Adrenal gland (tissue), 5 donors: ENCODE data around the gene JAK3.

Experiments
- CTCF ChIP-seq, 6 experiments: fragments of 450-650 bp in 4 of 6; fragments of 200-600 bp in 2 of 6; sonication (generic) in 1 of 6; IDR thresholded peaks; 1 replicate in 5 of 6; 2 replicates in 1 of 6; pipeline versions ENCODE4 v1.5.1 to v1.8.0; 2016 to 2021; ENCODE audit warnings: antibody characterized with exemption in 6 of 6, mild to moderate bottlenecking in 2 of 6, moderate library complexity in 1 of 6
- POLR2A ChIP-seq, 2 donors: fragments of 450-650 bp; IDR thresholded peaks; one replicate each; pipeline ENCODE4 v1.6.1; 2017; ENCODE audit warnings: antibody characterized with exemption in 2 of 2, mild to moderate bottlenecking in 2 of 2, moderate library complexity in 1 of 2
- donor health status: DM: no; HTN: no; CAD: no.

GRCh38 chr19:17843908-17844490, 3.8 kb downstream of the JAK3 start:
- TF ChIP-seq CTCF (IDR thresholded peaks at IDR 0.05): no peak
- no peak for TF ChIP-seq POLR2A (IDR thresholded peaks at IDR 0.05)
